Mammary epithelial cell (primary cell): ENCODE measurements around the gene ASS1.

Source experiments
- CTCF ChIP-seq, 2 donors: IDR thresholded peaks in 1 of 2; conservative IDR thresholded peaks in 1 of 2; 2 replicates each; pipeline ENCODE4 v1.5.1; 2011 to 2012; ENCODE audit warnings: inconsistent platforms in 2 of 2, low read length in 2 of 2, mild to moderate bottlenecking in 2 of 2, control low read depth in 1 of 2, low read depth in 1 of 2; ENCODE audit not compliant: insufficient read depth in 1 of 2; ENCODE audit errors: extremely low read depth in 1 of 2
- EZH2 ChIP-seq: IDR thresholded peaks from 2 replicates; pipeline ENCODE4 v1.6.1; 2012; ENCODE audit warnings: low read length, inconsistent platforms, borderline replicate concordance

- TF ChIP-seq CTCF (conservative IDR thresholded peaks at IDR 0.05 in 1 of 2, IDR thresholded peaks at IDR 0.05 in 1 of 2; ENCODE audit: extremely low read depth in 1 of 2, insufficient read depth in 1 of 2, low read depth in 1 of 2, low read length in 2 of 2) (no peak), EZH2 (no peak)
Observed at GRCh38 chr9:130431536-130432303, 13.0 kb upstream of the ASS1 start.
